Type B pancreatic cell (in vitro differentiated cells): ENCODE results near the gene SYN1. TPM values are rescaled to one million over a fixed set of nuclear protein-coding genes. Genes with fewer than 3 reads are reported as not detected.

Experiments
- DNase-seq: peaks from one replicate; pipeline ENCODE4 v3.0.0; 2021; ENCODE audit warnings: mixed read lengths; ENCODE audit not compliant: unreplicated experiment; ENCODE audit errors: extremely low spot score
- H3K27ac Mint-ChIP-seq: 2 replicates; pipeline ENCODE4 v1.8.0; 2021; ENCODE audit warnings: mild to moderate bottlenecking, mixed read lengths
- H3K27me3 Mint-ChIP-seq: 2 replicates; pipeline ENCODE4 v1.8.0; 2021; ENCODE audit warnings: mixed read lengths
- H3K36me3 Mint-ChIP-seq: 2 replicates; pipeline ENCODE4 v1.8.0; 2021; ENCODE audit warnings: mixed read lengths
- H3K4me1 Mint-ChIP-seq: one replicate; pipeline ENCODE4 v1.8.0; 2021; ENCODE audit warnings: mixed read lengths; ENCODE audit not compliant: unreplicated experiment
- H3K4me3 Mint-ChIP-seq: 2 replicates; pipeline ENCODE4 v1.8.0; 2021; ENCODE audit warnings: mild to moderate bottlenecking, mixed read lengths
- H3K9me3 Mint-ChIP-seq: 2 replicates; pipeline ENCODE4 v1.8.0; 2021; ENCODE audit warnings: mixed read lengths
- CTCF ChIP-seq: fragments of 200-600 bp; sonication (generic); conservative IDR thresholded peaks from 2 replicates; pipeline ENCODE4 v1.5.0; 2021; ENCODE audit warnings: antibody characterized with exemption, mild to moderate bottlenecking
- total RNA-seq: library from RNA; stranded (reverse); gene quantifications from 2 replicates; pipeline ENCODE4 v1.2.1, GENCODE V29; 2021; ENCODE audit warnings: low replicate concordance

The SYN1 gene
- total RNA-seq, 1 donor from 2014 or later = 4.2 TPM

DNA sequence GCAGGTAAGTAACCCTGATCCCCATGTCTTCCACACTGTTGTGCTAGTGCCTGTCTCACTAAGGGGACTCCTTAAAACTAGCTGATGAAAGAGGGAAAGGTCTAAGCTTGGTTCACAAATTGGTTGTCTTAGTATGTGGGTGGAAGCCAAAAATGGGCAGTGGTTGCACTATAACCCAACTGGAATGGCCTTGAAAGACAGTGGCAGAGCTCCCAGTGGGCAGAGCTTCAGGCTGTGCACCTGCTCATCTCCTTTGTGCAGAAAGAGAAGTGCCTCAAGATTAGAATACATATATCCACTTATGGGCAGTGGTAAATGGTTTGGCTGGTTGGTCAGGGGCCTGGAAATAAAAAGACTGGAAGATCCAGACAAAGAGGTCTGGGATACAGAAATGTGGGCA lies 7.2 kb downstream of the SYN1 start:
- H3K36me3 Mint-ChIP-seq = no peaks in the 10 kb centered on the region
- no peak overlapping the region for H3K27ac Mint-ChIP-seq
- H3K9me3 Mint-ChIP-seq = peaks cover 4% of the 10 kb centered on the region
- no peak overlapping the region for H3K4me3 Mint-ChIP-seq
- H3K4me1 Mint-ChIP-seq = peaks cover 3% of the 10 kb centered on the region
- H3K27me3 Mint-ChIP-seq = peaks cover 10% of the 10 kb centered on the region
- DNase-seq = no peak
- no peak for TF ChIP-seq CTCF

DNA sequence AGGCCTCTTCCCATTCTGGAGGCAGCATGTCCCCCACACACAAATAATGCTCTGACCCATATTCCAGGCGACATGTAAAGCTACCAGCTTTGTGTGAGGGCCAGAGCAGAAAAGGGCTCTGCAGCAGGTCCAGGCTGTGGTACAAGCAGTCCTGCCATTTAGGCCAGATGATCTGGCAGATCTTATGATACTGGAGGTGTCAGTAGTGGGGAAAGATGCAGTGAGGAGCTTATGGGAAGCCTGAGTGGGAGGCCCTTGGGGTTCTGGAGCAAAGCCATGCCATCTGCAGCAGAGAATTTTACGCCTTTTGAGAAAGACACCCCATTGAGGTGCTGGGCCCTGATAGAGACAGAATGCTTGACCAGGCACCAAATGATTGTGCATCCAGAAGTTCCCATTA lies 7.7 kb downstream of the SYN1 start:
- DNase-seq = no peak
- H3K4me3 Mint-ChIP-seq = no peak overlapping the region
- H3K27me3 Mint-ChIP-seq = peaks cover 9% of the 10 kb centered on the region
- no peak for TF ChIP-seq CTCF
- H3K36me3 Mint-ChIP-seq = no peaks in the 10 kb centered on the region
- H3K9me3 Mint-ChIP-seq = peaks cover 4% of the 10 kb centered on the region
- peaks cover 3% of the 10 kb centered on the region for H3K4me1 Mint-ChIP-seq
- no peak overlapping the region for H3K27ac Mint-ChIP-seq

DNA sequence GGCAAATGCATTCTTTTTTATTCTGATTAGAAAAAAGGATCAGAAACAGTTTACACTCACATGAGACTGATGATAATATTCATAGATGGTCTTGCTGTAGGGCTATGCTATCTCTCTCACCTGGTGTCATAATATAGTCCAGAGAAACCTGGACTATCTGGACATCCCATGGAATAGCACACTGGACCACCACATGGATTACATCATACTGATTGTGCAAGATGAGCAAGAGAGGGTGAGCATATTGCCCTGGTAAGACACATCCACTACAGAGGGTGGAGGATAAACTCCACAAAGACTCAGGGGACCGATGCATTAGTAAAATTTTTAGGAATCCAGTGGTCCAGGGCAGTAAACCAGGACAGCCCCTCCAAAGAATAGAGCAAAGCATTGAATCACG lies 8.2 kb downstream of the SYN1 start:
- TF ChIP-seq CTCF = no peak
- no peak for DNase-seq
- peaks cover 5% of the 10 kb centered on the region for H3K27me3 Mint-ChIP-seq
- peaks cover 4% of the 10 kb centered on the region for H3K9me3 Mint-ChIP-seq
- no peak overlapping the region for H3K27ac Mint-ChIP-seq
- peaks cover 3% of the 10 kb centered on the region for H3K4me1 Mint-ChIP-seq
- H3K4me3 Mint-ChIP-seq = no peak overlapping the region
- no peaks in the 10 kb centered on the region for H3K36me3 Mint-ChIP-seq

DNA sequence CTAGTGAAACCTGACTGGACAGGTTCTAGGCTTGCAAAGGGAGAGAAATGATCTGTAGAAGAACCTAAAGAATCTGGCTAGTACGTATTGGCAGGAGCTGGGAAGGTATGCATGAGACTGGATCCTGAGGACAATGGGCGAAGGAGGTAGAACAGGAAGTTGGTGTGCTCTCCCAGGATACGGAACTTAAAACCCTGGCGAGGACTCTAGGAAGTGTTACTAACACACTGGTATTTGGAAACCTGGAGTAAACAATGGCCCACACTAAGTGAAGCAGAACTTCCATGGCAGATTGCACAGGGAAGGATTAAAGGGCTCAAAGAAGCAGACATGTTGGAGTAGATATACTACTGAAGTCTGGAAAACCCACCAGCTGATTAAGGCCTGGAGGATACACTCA lies 9.1 kb downstream of the SYN1 start:
- peaks cover 4% of the 10 kb centered on the region for H3K9me3 Mint-ChIP-seq
- no peaks in the 10 kb centered on the region for H3K36me3 Mint-ChIP-seq
- H3K27me3 Mint-ChIP-seq = no peaks in the 10 kb centered on the region
- H3K4me3 Mint-ChIP-seq = no peak overlapping the region
- DNase-seq = no peak
- no peak for TF ChIP-seq CTCF
- H3K27ac Mint-ChIP-seq = no peak overlapping the region
- H3K4me1 Mint-ChIP-seq = peaks cover 3% of the 10 kb centered on the region

DNA sequence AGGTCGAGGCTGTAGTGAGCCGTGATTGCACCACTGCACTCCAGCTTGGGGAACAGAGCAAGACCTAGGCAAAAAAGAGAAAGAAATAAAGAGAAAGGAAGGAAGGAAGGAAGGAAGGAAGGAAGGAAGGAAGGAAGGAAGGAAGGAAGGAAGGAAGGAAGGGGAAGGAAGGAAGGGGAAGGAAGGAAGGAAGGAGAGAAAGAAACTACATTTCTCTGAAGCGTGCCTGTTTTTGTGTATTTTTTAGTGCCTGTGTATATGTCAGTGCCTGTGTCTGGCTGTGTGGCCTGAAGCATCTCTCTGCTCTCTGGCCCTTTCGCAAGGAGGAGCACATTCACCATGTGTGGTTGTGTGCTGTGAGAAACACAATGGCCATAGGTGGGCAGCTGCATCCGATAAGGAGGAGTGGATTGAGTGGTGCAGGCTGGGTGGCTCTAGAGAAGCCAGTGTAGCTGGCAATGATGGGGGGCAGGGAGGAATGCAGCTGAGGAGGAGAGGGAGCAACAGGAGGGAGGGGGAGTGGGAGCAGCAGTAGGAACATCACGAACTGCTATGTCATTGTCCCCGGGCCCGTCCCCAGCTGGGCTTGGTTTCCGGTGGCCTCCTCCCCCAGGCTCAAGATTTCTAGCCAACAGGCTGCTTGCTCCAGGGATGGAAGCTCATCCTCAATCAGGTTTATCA lies 11.4 kb downstream of the SYN1 start:
- no peak overlapping the region for H3K4me3 Mint-ChIP-seq
- H3K27me3 Mint-ChIP-seq = no peaks in the 10 kb centered on the region
- H3K9me3 Mint-ChIP-seq = peaks cover 4% of the 10 kb centered on the region
- TF ChIP-seq CTCF = no peak
- H3K36me3 Mint-ChIP-seq = no peaks in the 10 kb centered on the region
- no peak overlapping the region for H3K27ac Mint-ChIP-seq
- no peak for DNase-seq
- H3K4me1 Mint-ChIP-seq = peaks cover 3% of the 10 kb centered on the region

DNA sequence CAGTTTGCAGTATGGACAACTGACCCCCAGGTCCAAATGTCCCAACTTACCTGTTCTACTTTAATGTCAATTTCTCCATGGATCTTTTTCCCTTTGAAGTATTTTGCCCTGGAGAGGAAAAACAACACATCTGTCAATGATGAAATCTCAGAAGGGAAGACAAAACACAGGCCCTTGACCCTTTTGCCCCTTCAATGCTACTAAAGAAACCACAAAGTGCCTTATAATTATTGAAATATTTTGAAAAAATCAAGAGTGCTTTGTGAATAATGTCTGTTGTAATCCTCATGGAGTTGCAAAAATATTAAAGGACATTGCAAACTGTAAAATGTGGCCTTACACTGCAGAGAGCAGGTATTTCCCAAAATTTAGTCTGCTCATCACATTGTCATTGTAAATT lies 12.6 kb downstream of the SYN1 start:
- no peak for TF ChIP-seq CTCF
- H3K27me3 Mint-ChIP-seq = no peaks in the 10 kb centered on the region
- H3K27ac Mint-ChIP-seq = no peak overlapping the region
- H3K36me3 Mint-ChIP-seq = no peaks in the 10 kb centered on the region
- peaks cover 4% of the 10 kb centered on the region for H3K9me3 Mint-ChIP-seq
- no peak for DNase-seq
- H3K4me3 Mint-ChIP-seq = no peak overlapping the region
- peaks cover 3% of the 10 kb centered on the region for H3K4me1 Mint-ChIP-seq
